Spleen (tissue), 11 donors: Measurements from ENCODE around the gene PPAT. TPM values are rescaled to one million over a fixed set of nuclear protein-coding genes. Genes with fewer than 3 reads are reported as not detected.

Source experiments
- DNase-seq: peaks from one replicate; pipeline ENCODE4 v3.0.0-alpha.2; 2020
- H3K27ac ChIP-seq, 8 donors: fragments of 200-600 bp; sonication (generic) in 7 of 8; 1 replicate in 4 of 8; 2 replicates in 4 of 8; pipeline versions ENCODE4 v1.5.0 to v1.8.0; 2016 to 2021; ENCODE audit warnings: inconsistent platforms in 4 of 8, mild to moderate bottlenecking in 4 of 8, moderate library complexity in 1 of 8
- H3K27me3 ChIP-seq, 7 donors: fragments of 200-600 bp; sonication (generic) in 6 of 7; replicated peaks in 1 of 7; 1 replicate in 4 of 7; 2 replicates in 3 of 7; pipeline versions ENCODE4 v1.5.0 to v1.8.0; 2016 to 2021; ENCODE audit warnings: inconsistent platforms in 3 of 7, mild to moderate bottlenecking in 1 of 7
- H3K36me3 ChIP-seq, 6 donors: fragments of 200-600 bp; sonication (generic) in 5 of 6; 1 replicate in 4 of 6; 2 replicates in 2 of 6; pipeline versions ENCODE4 v1.5.0 to v1.8.0; 2016 to 2021; ENCODE audit warnings: inconsistent platforms in 2 of 6
- H3K4me1 ChIP-seq, 6 donors: fragments of 200-600 bp; sonication (generic) in 5 of 6; 1 replicate in 3 of 6; 2 replicates in 3 of 6; pipeline versions ENCODE4 v1.5.0 to v1.8.0; 2016 to 2021; ENCODE audit warnings: inconsistent platforms in 3 of 6
- H3K4me3 ChIP-seq, 8 donors: fragments of 200-600 bp; sonication (generic) in 7 of 8; 1 replicate in 4 of 8; 2 replicates in 4 of 8; pipeline versions ENCODE4 v1.5.0 to v1.8.0; 2016 to 2021; ENCODE audit warnings: inconsistent platforms in 4 of 8, mild to moderate bottlenecking in 4 of 8, moderate library complexity in 2 of 8
- H3K9me3 ChIP-seq, 8 donors: fragments of 200-600 bp; sonication (generic) in 7 of 8; 1 replicate in 4 of 8; 2 replicates in 4 of 8; pipeline versions ENCODE4 v1.5.0 to v1.8.0; 2016 to 2021; ENCODE audit warnings: inconsistent platforms in 4 of 8
- POLR2A ChIP-seq, 3 donors: fragments of 450-650 bp; IDR thresholded peaks; one replicate each; pipeline ENCODE4 v1.5.1; 2017; ENCODE audit warnings: antibody characterized with exemption in 3 of 3, mild to moderate bottlenecking in 1 of 3
- POLR2AphosphoS5 ChIP-seq, 3 donors: sonication (generic); formaldehyde crosslinking; IDR thresholded peaks; one replicate each; pipeline ENCODE4 v1.5.1; 2017; ENCODE audit warnings: antibody characterized with exemption in 3 of 3
- WGBS, 5 donors: extraction: QIAGEN DNeasy Blood & Tissue Kit in 3 of 5; methylation state at CpG; one replicate each; pipeline versions ENCODE4 v1.1.5 to v1.1.7; 2013 to 2018; 5-methylcytosine and 5-hydroxymethylcytosine counted together
- intact Hi-C: fragments of 100-400 bp; cut with DNase I; formaldehyde crosslinking; loops from one replicate; pipeline ENCODE4 v1.15.0; 2023; ENCODE audit warnings: low total_unique reads
- polyA plus RNA-seq, 3 donors: library from polyadenylated mRNA; stranded (reverse); fragments of 200-250 nt; gene quantifications; one replicate each; pipeline ENCODE4 v1.2.1, GENCODE V29; 2013
- total RNA-seq, 7 donors: library from RNA; depleted of rRNA in 3 of 7; stranded (reverse); fragments of >200 nt in 3 of 7; fragmentation: NEBNext Ultra II Directional in 4 of 7; extraction: Animal tissue kit (Norgen Biotek cat#: 25700) in 4 of 7; gene quantifications; one replicate each; pipeline versions ENCODE4 v1.1.0 to v1.2.1, GENCODE V29; 2016 to 2021
- TF ChIP-seq, protein P1 (sequence below), 11 experiments: fragments of 200-600 bp in 7 of 11; fragments of 450-650 bp in 4 of 11; sonication (generic) in 4 of 11; IDR thresholded peaks in 8 of 11; conservative IDR thresholded peaks in 3 of 11; 1 replicate in 7 of 11; 2 replicates in 4 of 11; pipeline versions ENCODE4 v1.4.0 to v1.8.0; 2016 to 2021; ENCODE audit warnings: antibody characterized with exemption in 11 of 11, inconsistent platforms in 4 of 11, mild to moderate bottlenecking in 1 of 11
- donor health status: healthy with polysubstance abuse.
- donor health status: DM: no; HTN: no; CAD: no; lungs with moderate emphysema.
- donor health status: DM: no; HTN: no; CAD: no.
- donor health status: Bipolar disorder and iron deficiency.
- donor health status: healthy.
- donor health status: DM: no; HTN: no; CAD: no.
- donor health status: DM: yes; HTN: yes; CAD: no.

Gene PPAT
- total and polyA plus RNA-seq, 10 donors, result 2.7 to 10.6 (median 7.2) TPM

DNA sequence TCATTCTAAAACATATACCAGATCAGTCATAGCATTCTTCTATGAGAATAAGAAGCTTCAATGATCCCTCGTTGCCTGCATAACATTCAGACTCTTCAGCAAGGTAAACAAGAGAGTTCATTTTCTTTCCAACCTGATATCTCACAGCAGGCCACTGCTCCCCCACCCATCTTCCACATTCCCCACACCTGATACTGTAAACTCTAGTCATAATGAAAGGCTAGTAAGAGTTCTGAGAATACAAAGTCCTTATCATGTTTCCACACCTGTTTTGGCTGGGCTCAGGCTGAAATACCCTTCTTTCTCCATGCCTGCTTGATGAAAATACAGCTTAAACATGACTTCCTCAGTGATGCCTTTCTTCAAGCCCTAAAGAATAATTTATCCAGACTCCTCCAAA, 45.9 kb downstream of the PPAT start:
- WGBS, 5 donors, result 50 to 89% (median 70%) methylated on average over 1 of the region's 1 CpG
- Histone ChIP-seq H3K27me3 (no peaks in the 10 kb centered on the region), H3K36me3 (no peaks in the 10 kb centered on the region), H3K9me3 (no peaks in the 10 kb centered on the region), H3K4me1 (peaks cover 10 to 48% (median 32%) of the 10 kb centered on the region in 6 donors), H3K4me3 (no peak overlapping the region), H3K27ac (no peak overlapping the region)
- DNase-seq, result no peak
- TF ChIP-seq POLR2A (IDR thresholded peaks at IDR 0.05), result no peak
- TF ChIP-seq, protein P1, sequence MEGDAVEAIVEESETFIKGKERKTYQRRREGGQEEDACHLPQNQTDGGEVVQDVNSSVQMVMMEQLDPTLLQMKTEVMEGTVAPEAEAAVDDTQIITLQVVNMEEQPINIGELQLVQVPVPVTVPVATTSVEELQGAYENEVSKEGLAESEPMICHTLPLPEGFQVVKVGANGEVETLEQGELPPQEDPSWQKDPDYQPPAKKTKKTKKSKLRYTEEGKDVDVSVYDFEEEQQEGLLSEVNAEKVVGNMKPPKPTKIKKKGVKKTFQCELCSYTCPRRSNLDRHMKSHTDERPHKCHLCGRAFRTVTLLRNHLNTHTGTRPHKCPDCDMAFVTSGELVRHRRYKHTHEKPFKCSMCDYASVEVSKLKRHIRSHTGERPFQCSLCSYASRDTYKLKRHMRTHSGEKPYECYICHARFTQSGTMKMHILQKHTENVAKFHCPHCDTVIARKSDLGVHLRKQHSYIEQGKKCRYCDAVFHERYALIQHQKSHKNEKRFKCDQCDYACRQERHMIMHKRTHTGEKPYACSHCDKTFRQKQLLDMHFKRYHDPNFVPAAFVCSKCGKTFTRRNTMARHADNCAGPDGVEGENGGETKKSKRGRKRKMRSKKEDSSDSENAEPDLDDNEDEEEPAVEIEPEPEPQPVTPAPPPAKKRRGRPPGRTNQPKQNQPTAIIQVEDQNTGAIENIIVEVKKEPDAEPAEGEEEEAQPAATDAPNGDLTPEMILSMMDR (IDR thresholded peaks at IDR 0.05 in 8 of 11, conservative IDR thresholded peaks at IDR 0.05 in 3 of 11), result no peak
- TF ChIP-seq POLR2AphosphoS5 (IDR thresholded peaks at IDR 0.05), result no peak
- intact Hi-C loops, result no loop called here

DNA sequence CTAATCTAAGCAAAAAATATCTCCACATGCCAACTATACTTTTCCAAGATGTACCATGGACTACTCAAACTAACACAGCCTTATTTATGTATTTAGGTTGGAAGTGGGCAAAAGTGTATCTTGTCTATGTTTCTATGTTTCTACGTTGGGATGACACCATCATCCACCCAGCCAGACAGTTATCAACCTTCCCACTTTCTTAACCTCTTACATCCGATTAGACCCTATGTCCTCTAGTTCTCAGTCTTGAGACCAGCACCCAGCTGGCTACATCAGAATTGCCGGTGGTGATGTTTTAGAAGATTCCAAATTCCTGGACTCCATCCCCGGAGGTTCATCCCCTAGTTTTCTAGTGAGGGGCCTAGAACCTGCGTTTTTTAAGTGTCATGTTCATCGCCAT, 47.1 kb downstream of the PPAT start:
- intact Hi-C loops, result no loop called here
- H3K9me3 ChIP-seq, result no peaks in the 10 kb centered on the region
- no peak for TF ChIP-seq POLR2AphosphoS5 (IDR thresholded peaks at IDR 0.05)
- TF ChIP-seq, protein P1 (IDR thresholded peaks at IDR 0.05 in 8 of 11, conservative IDR thresholded peaks at IDR 0.05 in 3 of 11), result no peak
- no peak for TF ChIP-seq POLR2A (IDR thresholded peaks at IDR 0.05)
- H3K4me3 ChIP-seq, result peak overlapping the region in 7 of 8 donors; percentile 53 to 88 (median 65)
- H3K4me1 ChIP-seq, result peaks cover 10 to 48% (median 32%) of the 10 kb centered on the region in 6 donors
- no peak for DNase-seq
- WGBS, 5 donors, result 24 to 42% (median 34%) methylated on average over 6 of the region's 6 CpGs
- no peaks in the 10 kb centered on the region for H3K36me3 ChIP-seq
- no peaks in the 10 kb centered on the region for H3K27me3 ChIP-seq
- H3K27ac ChIP-seq, result peak overlapping the region in 7 of 8 donors; percentile 92 to 99 (median 97)

DNA sequence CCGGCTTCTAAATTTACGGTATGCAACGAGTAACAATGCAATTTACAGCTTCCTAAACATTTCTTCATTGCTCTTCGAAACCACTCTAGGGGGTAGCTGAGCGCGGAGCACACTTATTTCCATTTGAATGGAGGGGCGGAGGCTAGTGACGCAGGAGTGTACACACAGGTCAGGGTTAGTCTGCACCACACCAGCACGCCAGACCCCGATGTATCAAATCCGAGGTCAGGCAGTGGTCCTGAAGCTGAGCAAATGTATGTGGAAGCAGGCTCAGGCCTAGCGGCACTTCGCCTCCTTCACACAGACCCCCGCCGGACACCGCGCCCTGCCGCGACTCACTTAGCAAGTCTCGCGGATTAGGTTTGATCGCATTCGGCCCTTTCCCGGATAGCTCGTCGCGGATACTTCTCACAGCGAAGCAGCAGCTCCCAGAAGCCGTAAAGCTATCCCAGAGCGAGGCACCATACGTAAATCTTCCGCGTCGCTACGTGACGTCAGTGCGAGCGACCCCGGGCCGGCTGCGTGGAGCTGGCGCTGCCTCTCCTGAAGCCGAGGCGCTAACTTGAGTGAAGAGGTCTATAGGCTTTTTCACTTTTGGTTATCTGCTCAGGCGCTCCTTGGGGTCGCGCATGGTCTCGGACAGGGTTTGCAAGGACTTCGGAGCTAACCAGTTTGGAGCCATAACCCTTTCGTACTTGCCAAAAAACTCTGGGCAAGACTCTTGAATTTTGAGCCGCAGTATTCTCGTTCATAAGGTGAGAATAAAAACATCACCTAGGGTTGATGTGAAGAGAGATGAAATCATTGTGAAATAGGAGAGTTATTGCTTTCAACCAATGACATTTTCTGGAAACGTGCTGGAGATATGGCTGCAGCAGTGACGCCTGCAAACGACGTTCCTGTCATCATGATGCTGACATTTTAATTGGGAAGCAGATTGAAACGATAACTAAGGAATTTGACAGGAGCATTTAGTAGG, 48.1 kb downstream of the PPAT start, which contains the start of gene AASDH:
Gene AASDH, minus strand, starts transcription at position 469 of the 979 bp plus-strand sequence. CDS start 3,192 bp downstream, outside the sequence.
- peaks cover 10 to 48% (median 32%) of the 10 kb centered on the region in 6 donors for H3K4me1 ChIP-seq
- peak; percentile 97 for DNase-seq
- peak; percentile 96 to 98 (median 98) for TF ChIP-seq POLR2AphosphoS5 (IDR thresholded peaks at IDR 0.05)
- TF ChIP-seq POLR2A (IDR thresholded peaks at IDR 0.05), result peak; percentile 60 to 74 (median 68)
- TF ChIP-seq, protein P1 (IDR thresholded peaks at IDR 0.05 in 8 of 11, conservative IDR thresholded peaks at IDR 0.05 in 3 of 11), result peak in 1 of 11 experiments; percentile 4
- intact Hi-C loops, result no loop called here
- H3K27ac ChIP-seq, result peak within 1 kb of the TSS; percentile 76 to 99 (median 96)
- 0 to 1% (median 0%) methylated on average over 33 to 57 of the region's 57 CpGs for WGBS, 5 donors
- H3K4me3 ChIP-seq, result peak within 1 kb of the TSS; percentile 53 to 88 (median 65)
- peaks cover 0 to 5% (median 0%) of the 10 kb centered on the region in 6 donors for H3K36me3 ChIP-seq
- H3K27me3 ChIP-seq, result no peaks in the 10 kb centered on the region
- H3K9me3 ChIP-seq, result no peaks in the 10 kb centered on the region

DNA sequence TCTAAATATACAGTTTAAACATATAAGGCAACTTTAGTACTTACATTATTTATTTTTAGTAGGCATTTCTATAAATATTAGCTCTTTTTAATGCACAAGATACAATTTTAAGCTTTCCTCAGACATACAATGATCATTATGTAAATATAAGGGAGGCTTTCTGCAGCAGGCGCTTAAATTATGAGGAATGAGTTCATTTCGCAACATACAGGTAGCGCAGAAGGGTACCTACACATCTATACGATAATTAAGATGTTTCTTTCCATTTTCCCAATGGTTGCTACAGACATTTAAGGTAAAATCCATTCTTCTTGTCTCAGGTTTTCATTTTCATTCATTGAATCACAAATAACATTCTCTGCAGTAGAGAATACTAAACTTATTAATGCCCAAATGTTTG, 49.3 kb downstream of the PPAT start:
- WGBS, 5 donors, result 90 to 99% (median 96%) methylated on average over 4 of the region's 4 CpGs
- intact Hi-C loops, result no loop called here
- TF ChIP-seq POLR2A (IDR thresholded peaks at IDR 0.05), result no peak
- TF ChIP-seq POLR2AphosphoS5 (IDR thresholded peaks at IDR 0.05), result no peak
- TF ChIP-seq, protein P1 (IDR thresholded peaks at IDR 0.05 in 8 of 11, conservative IDR thresholded peaks at IDR 0.05 in 3 of 11), result no peak
- Histone ChIP-seq H3K4me3 (peak overlapping the region in 4 of 8 donors; percentile 53 to 88 (median 67)), H3K27ac (peak overlapping the region in 4 of 8 donors; percentile 94 to 99 (median 97)), H3K4me1 (peaks cover 10 to 48% (median 32%) of the 10 kb centered on the region in 6 donors), H3K36me3 (peaks cover 0 to 11% (median 0%) of the 10 kb centered on the region in 6 donors), H3K27me3 (no peaks in the 10 kb centered on the region), H3K9me3 (no peaks in the 10 kb centered on the region)
- no peak for DNase-seq
